GM21447 (cell line): Measurements from ENCODE around the gene DYNC1I1.

Source experiments
- ATAC-seq: cut with Tn5 transposase; IDR thresholded peaks from one replicate; pipeline ENCODE4 v1.9.1; 2021; ENCODE audit not compliant: unreplicated experiment

DYNC1I1 gene

DNA sequence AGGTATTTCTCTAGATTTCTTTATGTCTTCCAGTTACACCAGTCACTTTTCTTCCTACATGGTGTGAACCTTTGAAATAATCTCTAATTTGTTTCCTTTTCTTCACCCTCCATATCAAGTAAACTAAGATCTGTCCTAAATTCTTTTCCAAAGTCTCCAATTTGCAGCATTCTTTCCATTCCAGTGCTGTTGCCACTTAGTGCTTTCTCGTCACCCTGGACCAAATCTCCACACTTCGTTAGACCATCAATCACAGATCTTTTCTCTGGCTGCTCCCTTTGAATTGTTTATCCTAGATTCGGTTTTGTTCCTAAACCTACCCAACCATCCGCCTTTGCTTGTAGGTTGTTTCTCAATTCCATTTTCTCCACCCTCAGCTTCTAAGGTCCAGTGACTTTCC, 74.7 kb downstream of the DYNC1I1 start:
- no peak for ATAC-seq

DNA sequence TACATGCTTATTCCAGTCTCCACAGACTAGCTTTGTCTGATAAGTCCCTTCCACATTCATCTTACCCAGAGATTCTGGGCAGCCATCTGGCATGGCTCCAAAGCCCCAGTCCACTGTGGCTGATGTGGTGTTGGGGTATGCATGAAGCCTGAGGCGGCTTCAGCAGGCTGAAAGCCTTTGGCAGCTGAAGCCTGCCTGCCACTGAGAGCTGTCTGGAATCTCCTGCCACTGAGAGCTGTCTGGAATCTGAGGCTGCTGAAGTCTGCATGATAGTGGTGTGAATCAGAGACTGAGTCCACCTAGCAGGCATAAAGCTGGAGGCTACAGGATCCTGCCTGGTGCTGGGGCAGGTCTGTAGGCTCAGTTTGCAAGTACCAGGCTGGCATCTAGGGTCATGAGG, 87.1 kb downstream of the DYNC1I1 start:
- no peak for ATAC-seq

DNA sequence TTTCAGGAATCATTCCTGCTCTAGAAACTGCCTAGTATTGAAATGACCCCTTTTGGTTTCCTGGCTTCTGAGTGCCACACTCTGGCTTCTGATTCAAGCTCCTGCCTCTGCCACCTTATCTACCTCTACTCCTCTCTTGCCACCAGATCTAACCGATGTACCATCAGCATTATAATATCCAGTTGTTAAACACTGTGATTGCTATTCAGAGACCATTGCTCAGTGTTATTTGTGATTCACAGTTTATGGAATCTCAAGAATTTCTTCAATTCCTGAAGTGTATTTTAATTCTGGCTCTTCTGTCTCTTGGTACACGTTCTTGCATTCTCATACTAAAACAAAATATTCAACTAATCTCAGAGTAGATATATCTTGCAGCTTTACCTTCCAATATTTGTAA, 88.7 kb downstream of the DYNC1I1 start:
- no peak for ATAC-seq

DNA sequence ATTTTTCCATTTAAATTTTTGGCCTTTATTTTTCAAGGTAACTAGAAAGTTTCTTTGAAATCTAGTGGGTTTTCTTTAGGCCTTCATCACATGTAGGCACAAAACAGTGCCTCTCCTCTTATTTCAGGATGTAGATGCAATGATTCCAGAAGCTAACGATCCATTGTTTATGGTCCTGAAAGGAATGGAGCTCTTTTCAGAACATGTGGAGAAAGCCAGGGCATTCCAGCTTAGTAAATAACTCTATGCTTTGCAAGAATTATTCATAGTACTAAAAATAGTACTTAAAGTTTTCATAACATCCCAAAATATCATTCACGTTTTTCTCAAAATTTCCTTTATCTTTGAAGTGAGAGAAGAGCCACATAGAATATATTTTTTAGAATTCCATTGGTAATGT, 91.3 kb downstream of the DYNC1I1 start:
- no peak for ATAC-seq

DNA sequence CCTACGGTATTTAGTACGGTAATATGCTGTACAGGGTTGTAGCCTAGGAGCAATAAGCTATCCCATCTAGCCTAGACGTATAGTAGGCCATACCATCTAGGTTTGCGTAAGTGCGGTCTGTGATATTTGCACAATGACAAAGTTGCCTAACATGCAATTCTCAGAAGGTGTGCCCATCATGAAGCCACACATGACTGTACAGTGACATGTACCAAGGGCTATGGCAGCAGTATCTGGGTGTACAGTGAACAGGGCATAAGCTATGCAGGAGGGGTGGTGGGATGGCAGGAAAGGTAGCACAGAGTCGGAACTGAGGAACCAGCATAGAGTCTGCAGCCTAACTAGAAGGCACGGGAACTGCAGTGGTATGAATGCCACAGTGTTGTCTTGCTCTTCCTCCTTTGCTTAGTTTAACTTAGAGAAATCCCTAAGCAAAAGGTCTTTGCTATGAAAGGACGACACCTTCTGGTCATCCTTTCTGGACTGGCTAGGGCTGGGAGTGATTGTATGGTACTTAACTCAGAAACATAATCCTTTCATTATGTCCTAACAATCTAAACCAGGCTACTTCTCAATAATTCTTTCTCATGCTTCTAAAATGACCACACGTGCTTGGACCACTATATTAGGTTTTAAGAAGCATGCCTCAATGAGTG, 93.5 kb downstream of the DYNC1I1 start:
- no peak for ATAC-seq

DNA sequence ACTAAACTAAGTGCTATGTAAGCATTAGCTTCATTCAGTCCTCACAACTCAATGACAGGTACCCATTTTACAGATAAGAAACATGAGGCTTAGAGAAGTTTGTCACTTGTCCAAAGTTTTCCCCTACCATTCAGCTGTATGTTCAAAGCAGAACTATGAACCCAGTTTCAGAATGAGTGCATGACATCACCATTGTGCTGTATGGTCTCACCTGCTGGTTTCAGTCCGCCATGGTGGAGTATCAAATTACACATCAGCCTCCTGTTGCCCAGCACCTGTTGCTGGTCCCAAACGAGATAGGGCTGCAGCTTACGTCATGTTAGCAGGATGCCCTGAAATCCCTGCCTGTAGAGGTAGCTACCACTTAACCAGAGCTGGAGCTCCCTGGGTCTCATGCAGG, 95.0 kb downstream of the DYNC1I1 start:
- peak; percentile 89 for ATAC-seq

DNA sequence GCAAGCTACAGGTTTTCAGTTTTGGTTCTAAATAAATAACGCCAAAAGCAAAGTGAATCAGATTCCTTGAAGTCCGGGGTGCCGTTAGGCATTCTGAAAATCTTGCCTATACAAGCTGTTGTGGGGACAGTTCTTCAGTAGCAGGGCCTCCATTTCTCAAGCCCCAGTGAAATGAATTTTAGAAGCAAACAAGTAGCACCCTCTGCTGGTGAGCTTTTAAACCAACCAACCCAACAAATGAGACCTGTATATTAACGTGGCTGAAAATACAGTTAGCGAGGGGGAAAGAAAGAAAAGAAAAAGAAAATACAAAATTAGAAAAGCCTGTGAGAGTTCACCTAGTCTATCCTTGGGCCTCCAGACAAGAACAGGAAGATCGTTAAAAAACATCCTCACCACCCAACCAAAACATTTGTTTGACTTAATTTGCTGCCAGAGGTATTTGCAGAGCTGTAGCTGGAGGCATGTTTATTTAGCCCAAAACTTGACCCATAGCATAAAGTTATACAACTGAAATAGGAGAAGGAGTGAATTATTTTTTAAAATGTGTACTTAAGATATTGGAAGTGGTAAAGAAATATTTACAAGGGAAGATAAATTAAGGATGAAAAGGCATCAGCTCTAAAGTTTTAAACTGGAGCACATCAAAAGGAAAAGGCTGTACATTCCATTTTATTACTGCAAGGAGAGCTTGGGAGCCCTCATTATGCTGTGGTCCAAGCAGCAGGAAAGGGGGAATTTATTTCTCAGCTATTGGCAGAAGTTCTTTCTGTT, 98.9 kb downstream of the DYNC1I1 start:
- ATAC-seq: no peak

DNA sequence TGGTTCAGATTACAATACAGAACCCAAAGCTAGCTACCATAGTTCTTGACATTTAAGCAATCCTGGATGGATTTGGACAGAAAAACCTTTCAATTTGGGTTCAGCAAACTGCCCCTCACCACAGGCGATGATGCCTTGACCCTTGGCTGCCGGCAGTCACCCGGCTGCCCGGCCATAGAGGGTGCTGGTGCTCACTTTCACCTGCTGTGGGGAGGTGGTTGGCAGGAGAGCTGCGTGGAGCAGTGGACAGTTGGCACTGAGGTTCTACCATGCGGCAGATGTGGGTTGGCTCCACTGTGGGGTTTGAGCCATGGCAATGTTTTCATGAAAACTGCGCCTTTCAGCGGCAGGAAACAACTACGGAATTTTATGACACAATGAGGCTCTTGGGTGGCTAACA, 99.5 kb downstream of the DYNC1I1 start:
- ATAC-seq: no peak

DNA sequence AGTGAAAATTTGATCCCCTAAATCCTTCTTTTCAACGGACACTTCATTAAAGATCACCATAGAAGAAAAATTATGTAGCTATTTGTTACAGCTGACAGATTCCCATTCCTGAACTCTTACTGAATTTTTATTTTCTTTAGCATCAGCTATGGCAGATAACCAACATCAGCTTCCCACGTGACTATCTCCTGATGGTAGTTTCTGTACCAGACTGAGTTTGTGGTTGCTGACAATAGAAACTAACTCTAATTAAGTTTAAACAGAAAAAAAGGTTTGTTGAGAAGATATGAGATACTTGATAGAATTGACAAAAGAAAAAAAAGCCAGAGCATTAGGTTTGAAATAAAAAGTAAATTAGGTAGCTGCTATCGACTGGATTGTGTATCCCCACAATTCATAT, 101.8 kb downstream of the DYNC1I1 start:
- ATAC-seq: no peak

DNA sequence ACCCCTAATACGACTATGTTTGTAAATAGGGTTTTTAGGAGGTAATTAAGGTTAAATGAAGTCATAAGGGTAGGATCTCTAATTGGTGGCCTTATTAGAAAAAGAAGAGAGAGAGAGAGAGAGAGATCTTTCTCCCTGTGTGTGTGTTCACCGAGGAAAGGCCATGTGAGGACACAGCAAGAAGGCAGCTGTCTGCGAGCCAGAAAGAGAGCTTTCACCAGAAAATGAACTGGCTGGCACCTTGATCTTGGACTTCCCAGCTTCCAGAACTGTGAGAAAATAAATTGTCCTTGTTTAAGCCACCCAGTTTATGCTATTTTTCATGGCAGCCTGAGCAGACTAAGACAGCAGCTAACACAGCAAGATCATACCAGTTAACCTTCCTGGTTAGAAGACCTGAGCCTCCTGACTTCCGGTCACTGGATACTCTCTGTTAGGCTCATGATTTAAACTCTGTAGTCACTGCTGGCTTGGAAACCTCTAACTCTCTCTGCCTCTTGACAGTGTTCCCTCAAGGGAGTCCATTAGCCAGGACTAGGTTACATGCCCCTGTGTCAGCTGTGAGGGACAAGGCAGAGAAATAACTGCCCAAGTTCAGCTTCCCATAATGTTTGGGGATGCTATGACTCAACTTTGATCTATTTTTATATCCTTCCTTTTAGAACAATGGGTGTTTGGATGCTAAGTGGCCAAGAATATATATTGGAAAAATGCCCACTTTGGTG, 102.3 kb downstream of the DYNC1I1 start:
- ATAC-seq: no peak

DNA sequence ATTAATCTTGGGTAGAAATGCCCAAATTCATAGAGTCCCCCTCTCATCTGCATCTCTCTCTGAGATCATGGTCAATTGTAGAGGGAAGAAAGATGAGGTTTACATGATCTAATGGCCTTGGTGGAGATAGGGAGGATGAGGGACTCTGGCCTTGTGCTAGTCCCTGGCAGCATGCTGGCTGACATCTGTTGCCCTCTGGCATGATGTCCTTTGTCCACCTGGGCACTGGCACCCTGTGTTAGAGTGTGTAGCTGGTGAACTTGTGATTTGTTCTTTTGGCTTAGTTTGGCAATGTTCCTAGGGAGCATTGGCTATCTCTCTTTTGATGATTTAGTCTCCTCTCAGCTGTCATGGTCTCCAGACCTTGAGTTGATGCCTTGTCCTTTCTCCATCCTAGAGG, 103.2 kb downstream of the DYNC1I1 start:
- ATAC-seq: no peak

DNA sequence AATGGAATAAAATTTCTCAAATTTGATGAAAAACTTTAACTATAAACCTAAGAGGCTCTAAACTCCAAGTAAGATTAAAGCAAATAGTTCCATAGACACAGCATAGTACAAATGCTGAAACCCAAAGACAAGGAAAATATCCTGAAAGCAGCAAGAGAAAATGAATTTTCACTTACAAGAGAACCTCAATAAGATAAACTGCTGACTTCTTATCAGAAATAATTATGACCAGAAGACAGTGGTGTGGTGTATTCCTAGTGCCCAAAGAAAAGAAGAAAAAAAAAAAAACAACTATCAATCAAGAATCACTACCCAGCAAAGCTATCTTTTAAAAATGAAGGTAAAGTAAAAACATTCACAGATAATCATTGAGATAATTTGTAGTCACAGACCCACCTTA, 106.3 kb downstream of the DYNC1I1 start:
- no peak for ATAC-seq

DNA sequence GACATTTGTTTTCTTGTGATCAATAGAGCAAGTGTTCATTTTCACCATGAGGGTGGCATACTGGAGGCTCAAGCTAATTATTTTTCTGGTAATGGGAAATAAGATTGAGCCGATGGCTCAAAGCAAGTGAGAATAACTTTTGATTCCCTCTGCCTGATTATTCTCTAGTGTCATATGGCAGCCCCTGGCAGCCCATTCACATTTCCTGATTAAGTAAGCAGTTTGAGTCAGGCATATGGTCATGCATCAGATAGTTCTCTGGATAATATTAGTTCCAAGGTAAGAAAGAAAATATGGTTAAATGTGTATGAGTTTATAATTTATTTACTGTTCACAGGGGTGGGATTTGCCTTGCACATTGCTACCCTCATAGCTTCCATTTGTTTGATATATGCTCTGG, 109.2 kb downstream of the DYNC1I1 start:
- ATAC-seq: no peak

DNA sequence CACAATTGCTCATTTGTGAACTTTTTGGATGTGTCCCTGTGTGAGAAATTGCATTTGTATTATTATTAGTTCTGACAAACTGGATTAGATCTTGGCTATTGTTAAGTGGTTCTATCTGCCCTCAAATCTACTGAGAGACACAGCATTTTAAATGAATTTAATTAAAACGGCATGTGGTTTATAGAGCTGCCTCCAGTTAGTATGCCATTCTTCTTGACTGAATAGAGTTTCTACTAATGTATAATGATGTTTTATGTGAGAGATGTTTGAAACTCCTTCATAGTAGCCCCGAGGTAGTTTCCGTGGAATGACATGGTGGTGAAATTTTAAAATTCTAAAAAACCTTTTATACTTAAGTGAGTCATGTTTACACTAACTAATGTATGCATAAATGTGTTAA, 110.9 kb downstream of the DYNC1I1 start:
- ATAC-seq: no peak

DNA sequence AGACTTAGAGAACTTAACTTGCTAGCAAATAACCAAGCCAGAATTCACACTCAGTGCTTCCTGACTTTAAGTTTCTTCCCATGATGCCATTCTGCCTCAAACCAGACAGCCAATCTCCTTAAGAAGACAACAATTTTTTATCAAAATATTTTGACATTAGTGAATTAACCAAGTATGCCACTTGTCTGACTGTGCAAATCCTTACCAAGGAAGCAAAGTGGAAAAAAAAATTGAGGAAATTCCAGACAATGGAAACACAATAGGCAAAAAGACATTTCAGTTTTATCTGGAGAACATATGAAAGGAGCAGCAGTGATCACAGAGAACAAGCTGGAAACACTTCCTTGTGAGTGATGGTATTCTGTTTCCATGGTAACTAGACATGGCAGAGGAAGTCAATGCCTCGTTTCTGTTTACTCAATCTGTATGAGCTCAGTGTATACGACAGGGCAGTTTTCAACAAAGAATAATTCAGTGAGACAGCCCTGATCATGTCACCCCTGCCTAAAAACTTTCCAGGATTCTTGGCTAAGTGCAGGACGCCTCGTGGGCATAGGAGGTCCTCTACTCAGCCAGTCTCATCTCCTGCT, 114.2 kb downstream of the DYNC1I1 start:
- no peak for ATAC-seq

DNA sequence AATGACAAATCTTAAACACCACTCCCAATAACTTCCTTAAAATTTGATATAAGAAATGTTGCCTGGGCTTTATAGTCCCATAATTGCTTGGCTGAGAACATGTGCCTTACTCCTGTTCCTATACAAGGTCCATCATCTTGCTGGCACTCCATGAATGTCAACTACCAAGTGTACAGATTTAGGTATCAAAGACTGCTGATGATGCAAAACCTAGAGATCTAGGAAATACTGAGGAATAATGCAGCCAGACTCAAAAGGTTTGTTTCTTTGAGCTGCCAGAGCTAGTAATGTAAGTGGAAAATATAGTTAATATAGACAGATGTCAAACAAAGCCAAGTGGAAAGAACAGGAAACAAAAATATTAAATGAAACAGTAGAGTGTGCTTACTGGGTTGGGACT, 121.1 kb downstream of the DYNC1I1 start:
- no peak for ATAC-seq

DNA sequence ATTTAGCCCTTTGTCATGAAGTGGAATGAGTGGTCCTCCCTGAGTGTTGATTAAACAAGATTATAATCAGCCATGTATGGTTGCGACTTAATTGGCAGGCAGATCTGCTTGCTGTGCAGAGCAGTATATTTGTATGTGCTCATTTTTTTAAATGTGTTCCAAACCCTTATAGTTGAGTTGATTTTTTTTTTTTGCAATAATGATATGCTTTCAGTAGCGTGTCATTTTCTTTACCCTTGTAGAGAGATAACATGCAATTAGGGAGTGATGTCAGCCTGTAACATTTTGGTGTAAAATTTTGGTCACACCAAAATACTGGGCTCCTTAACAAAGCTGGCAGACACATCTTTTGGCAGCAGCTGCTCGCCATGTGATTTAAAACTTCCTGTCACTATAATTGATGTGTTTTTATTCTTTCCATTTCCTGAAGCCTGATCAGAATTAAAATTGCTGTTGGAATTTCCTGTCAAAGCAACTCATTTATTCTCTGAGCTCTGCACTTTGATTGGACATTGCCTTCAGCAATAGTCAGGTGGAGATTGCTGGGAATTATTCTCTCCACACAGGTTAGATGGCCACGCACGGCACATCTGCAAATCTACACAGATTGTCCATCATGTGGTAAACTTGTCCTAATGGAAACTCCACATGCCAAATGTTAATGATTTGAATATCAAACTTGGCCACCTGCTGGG, 125.3 kb downstream of the DYNC1I1 start:
- ATAC-seq: no peak

DNA sequence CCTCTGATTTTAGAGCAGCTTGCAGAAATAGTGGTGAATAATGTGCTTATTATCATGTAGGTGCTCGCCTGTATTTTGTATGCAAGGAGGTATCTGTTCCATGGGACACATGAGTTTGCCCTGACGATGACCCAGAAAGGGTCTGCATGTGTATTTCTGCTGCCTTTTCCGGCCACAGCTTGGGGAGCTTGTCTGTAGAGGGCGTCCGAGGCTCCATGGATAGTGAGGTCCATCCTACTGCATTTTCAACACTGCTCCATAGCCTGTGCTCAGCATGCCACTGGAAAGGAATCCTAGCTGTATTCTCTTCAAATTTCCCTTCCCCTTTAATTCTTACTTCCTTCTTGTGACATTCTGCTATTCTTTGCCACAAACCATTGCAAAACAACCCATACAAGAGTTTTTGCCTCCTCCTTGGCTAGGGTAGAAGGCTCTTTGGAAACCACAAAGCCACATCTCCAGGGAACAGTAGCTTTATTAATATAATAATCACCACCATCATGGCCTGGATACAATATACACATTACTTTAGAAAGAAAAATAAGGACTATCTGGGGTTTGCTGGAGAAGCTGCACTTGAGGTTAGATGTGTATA, 127.7 kb downstream of the DYNC1I1 start:
- ATAC-seq: no peak

DNA sequence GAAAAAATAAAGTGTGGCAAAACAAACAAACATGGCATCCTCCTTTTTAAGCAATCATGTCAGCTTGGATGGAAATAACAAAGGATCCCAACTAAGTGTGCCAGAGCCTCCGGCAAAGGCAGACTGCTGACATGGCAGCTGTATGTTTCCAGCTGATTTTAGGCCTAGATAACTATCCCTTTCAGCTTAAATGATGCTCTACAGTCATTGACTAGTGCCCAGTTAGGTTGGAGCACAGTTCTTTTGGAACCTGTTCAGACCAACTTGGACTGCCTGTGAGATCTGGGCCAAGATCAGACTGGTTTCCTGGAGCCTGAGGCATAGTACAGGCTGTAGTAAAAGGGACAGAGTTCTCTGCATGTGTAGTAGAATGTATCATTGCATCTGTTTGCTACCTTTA, 128.7 kb downstream of the DYNC1I1 start:
- ATAC-seq: no peak

DNA sequence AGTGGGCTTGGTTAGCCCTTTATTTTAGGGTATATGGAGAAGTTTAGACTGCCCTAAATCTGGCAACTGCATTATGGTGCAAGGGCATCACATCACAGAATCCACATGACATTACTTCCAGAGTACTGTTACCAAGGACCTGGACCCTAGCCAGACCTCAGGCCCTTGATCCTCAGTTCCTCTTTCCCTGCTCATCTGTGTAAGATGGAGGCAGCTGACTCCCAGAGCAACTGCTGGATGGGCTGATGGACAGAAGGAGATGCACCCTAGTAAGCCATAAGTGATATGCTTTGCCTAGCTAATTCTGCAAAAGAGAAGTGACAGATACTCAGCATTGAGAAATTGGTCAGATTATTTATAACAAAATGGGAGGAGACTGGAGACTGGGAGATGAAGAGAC, 131.7 kb downstream of the DYNC1I1 start:
- ATAC-seq: no peak

DNA sequence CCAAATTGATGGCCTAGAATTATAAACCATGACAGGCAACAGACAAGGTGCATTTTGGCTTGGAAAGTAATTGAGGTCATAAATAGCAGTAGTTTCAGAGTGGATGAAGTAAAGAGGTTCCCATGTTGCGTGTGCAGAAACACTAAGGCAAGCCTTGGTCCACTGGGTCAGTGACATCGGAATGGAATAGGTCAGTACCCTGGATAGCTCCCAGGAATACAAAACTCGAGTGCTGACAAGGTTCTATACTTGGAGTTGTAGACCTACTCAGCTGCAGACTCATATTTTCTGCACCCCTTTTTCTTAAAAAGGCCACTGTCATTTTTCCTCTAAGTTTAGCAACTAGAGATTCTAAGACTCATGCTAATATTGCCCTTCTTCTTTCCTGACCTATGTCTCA, 132.8 kb downstream of the DYNC1I1 start:
- no peak for ATAC-seq
